Measurements from ENCODE around the gene RAD23A.
"Not testable (repeated sequence)": the region's sequence is repeated elsewhere in the genome, so short reads cannot be mapped to it uniquely, and the experiment has no call there.

The RAD23A gene

DNA sequence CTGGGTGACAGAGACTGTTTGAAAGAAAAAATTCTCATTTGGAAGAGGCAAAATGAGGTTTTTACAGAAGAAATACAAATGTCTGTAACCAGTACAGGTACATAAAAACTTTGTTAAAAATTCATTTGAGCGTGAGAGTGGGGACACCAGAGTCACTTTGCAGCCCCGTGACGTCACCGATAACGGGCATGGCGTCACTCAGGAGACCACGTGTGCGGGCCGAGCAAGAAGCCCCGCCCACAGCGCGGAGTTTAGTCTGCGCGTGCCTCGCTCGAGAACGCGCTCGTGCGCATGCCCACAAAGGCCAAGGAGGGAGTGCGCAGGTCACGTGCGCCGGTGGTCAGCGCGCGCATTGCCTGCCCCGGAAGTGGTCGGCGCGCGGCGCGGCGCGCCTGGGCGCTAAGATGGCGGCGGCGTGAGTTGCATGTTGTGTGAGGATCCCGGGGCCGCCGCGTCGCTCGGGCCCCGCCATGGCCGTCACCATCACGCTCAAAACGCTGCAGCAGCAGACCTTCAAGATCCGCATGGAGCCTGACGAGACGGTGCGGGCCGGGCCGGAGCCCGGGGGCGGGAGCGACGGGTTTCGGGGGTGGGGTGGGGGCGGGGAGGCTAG lies at the start of gene RAD23A:
TSS of gene RAD23A (plus strand) at position 384 of the 613 bp plus-strand sequence. CDS start at position 471, 87 bp downstream.
- DNase-seq = peak; percentile 99

DNA sequence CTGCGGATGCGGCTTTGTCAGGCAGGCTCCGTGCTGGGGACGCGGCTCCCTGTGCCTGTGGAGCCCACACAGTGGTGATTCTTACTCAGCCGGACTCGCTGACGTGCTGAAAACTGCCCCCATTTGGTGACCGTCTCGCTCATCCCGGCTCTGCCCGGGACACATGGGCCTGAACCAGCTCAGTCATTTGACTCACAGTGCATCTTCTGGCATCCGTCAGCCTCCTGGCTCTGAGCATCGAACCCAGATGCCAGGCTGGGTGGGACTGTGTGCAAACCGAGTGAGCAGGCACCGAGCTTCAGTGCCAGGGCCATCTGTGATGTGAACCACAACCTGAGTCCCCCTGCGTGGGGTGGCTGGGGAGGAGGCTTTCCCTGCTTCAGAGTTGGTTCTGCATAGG lies 49.2 kb upstream of the RAD23A start:
- DNase-seq = no peak

DNA sequence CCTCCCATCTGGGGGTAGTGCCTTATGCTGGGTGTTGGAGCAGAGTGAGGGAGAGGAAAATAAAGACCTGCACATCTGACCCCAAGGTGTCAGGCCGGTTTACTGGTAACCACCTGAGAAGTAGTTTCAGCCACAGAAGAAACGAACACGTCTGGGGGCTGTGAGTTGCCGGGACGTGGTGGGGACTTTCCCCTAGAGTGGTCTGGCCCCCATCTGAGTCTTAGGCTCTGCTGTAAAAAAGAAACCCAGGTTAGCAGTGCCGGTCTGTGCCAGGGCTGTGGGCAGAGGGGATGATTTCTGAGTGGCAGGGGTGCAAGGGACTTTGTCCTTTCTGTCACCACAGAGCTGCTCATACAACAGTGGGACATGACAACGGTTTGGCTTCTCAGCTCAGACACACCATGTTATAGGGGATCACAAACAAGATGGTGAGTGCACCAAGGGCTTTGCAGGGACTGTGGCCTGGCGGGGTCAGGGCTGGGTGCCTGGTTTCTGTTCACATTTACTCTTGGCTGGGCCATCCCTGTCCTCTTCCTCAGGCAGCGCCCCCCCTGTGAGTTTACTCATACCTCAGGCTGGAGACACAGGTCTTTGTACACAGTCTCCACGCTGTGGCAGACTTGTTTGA lies 45.7 kb upstream of the RAD23A start:
- DNase-seq = no peak

DNA sequence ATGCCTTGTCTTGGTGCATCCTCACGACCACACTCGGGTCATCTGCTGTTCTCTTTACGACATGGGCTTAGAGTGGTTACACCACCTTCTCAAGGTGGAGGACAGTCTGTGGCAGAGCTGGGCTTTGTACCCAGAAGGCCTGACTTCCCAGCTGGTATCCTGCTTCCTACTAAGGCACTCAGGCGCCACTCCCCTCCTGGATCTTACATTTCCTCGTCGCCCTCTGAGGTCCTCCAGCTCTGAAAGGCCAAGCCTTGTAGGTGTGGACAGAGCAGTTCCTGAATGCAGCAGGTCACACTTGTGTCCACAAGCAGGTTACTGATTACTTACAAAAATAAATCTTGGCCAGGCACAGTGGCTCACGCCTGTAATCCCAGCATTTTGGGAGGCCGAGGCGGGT lies 38.5 kb upstream of the RAD23A start:
- no peak for DNase-seq

DNA sequence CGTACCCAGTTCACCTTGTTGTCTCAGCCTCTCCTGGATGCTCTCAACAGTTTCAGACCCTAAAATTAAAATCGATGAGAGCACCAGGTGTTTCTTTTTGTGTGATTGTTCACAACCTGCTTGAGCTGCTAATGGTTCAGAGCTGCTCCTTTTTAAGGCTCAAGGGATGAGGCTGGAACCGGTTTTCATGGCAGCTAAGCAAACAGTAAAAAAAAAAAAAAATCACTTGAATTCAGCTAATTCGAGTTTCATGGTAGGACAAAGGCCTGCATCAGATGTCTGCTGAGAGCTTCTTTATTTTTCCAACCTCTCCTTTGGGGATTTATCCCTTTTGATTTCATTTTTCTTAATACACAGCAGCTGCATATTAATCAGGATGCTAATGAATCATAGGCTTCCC lies 33.1 kb upstream of the RAD23A start:
- no peak for DNase-seq

DNA sequence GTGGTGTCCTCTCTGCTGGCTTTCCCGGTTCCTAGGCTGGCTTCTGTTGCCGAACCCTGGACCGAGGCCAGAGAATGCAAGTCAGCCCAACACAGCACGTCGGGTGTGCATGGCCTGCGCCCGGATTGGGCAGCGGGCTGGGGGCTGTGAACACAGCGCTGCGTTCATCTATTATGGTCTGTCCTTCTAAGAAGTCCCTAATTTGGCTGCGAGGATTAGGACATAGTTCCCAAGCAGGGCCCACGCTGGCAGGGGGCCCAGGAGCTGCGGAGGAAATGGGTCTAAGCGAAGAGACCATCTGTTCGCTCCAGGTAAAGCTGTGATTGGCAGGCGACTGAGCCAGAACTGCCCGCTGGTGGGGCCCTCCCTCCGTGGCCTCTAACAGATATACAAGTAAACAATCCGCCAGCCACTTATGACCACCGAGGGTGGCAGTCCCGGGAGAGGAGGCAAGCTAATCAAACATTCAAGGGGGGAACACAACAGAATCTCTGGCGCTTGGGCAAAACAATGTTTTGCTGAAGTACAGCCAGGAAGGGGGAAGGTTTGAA lies 32.6 kb upstream of the RAD23A start:
- no peak for DNase-seq

DNA sequence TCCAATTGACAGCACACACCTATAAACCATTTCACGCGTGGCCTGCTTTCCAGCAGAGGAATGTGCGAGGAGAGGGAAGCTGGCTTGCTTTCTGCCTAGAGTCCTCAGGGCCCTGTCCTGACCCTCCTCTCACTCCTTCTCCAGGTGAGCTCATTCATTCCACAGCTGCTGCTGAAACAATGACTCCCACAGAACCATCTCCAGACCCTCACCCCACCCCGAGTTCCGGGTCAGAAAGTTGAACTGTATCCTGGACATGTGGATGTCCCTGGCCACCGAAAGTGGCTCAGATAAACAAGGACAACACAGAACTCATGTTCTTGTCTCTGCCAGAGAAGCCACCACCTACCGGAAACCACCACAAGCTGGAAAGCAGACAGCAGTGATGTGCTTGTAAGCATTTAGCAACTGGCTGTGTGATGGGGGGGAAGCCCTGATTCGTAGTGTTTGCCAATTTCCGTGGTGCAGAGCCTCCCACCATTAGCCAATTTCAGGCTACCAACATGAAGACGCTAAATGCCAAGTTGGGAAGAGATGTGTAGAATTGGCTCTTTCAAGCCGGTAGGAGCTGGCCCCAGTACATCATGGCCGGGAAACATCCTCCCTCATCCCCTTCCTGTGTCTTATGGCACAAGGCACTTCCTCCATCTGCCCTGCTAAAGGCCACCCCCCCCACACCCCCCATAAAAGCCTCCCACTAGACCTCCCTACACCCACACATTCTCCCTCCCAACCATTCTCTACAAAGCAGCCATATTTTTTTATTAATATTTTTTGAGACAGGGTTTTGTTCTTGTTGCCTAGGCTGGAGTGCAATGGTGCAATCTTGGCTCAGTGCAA lies 31.6 kb upstream of the RAD23A start:
- peak; percentile 60 for DNase-seq

DNA sequence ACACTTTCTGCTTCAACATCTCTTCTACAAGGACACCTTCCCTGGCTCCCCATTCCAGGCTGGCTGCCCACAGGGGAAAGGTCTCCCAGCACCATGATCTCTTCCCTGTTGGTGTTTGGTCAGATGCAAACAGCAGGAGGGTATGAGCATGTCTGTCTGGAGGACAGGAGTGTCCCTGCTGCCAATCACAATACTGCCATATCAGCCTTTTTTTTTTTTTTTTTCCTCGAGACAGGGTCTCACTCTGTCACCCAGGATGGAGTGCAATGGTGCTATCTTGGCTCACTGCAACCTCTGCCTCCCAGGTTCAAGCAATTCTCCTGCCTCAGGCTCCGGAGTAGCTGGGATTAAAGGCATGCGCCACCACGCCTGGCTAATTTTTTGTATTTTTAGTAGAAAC lies 29.8 kb upstream of the RAD23A start:
- not testable (repeated sequence) for DNase-seq

DNA sequence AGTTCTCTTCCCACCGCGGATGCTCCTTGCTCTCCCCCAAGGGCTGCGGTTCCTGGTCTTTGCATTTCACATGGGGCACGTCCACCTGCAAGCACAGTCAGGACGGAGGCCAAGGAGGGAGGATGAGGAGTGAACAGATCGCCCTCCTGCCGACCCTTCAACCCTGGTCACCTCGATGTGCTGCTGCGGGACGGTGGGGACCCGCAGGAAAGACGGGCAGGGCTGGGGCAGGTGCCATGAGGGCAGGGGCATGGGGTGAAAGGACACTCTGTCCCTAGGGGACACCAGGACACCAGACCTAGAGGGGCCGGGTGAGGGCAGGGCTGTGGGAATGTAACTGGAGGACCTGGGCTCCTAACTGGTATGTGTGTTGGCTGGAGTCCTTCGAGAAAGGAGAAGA lies 27.4 kb upstream of the RAD23A start:
- no peak for DNase-seq

DNA sequence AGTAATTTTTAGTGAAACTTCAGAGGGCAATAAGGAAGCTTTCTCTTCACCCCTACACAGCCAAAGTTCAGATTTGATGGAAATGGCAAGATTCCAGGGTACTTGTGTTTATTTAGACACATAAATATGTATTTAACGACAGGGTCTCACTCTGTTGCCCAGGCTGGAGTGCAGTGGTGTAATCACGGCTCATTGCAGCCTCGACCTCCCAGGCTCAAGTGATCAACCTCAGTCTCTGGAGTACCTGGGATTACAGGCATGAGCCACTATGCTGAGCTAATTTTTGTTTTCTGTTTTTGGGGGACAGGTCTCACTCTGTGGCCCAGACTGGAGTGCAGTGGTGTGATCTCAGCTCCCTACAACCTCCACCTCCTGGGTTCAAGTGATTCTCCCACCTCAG lies 24.6 kb upstream of the RAD23A start:
- no peak for DNase-seq

DNA sequence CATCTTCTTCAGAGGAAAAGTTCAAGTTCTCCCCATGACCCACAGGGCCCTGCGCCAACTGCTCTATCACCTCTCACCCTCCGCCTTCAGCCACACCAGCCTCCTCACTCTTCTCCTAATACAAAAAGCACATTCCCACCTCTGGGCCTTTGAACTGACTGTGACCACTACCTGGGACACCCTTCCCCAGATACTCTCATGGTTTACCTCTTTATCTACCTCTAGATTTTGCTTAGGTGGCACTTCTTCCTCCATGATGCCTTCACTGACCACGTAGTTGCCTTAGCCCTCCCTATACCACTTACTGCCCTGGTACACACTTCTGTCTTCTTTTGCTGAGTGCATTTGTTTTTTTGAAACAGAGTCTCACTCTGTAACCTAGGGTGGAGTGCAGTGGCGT lies 22.7 kb upstream of the RAD23A start:
- DNase-seq = no peak

DNA sequence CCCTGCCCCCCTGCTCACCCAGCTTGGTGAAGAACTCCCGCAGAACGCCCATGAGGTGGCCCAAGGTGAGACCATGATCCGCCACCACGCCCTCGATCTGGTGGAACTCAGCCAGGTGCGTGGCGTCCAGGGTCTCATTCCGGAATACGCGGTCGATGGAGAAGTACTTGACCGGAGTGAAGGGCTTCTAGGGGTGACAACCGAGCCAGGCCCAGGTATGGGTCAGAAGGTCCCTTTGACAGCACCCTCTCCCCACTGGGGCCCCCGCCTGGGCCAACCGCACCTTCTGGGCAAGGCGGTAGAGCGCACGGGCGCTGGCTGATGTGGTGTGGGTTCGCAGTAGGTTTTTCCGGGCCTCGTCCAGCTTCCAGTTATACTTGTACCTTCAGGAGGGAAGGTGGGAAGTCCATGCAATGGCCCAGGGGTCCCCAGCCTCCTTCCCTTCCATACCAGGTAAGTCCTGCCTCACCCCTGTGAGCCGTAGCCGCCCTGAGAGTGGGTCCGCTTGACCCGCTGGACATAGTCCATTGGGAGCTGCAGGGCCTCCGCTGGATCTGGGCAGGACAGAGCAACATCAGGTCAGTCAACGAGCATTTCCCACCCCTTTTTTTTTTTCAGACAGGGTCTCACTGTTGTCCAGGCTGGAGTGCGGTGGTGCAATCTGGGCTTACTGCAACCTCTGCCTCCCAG lies 20.9 kb upstream of the RAD23A start:
- DNase-seq = no peak

DNA sequence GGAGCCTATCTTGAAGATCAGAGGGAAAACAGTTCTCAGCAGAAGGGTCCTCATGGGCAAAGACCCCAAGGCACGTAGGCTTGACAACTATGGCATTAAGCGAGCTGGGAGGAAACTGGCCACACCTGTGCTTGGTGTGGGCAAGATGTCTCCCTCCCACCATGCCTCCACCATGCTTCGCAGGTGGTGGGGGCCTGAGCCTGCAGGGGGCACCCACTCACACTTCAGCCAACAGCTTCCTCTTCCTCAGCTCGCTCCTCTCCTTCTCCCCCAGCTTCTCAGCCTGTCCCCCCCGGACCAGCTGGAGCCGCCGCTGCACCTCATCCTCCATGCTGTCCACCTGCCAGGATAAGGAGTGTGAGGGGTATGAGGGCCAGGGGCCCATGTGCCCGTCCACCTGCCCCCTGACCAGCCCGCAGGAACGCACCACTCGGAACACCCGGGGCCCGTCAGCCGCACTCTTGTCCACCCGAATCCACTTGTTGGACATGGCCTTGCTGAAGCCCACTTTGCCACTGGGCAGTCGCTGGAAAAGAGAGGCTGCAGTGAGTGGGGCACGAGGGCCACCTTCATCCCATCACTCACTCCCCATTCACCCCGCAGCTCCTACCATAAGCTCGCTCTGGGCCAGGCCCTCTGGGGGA lies 15.5 kb upstream of the RAD23A start:
- peak; percentile 2 for DNase-seq

DNA sequence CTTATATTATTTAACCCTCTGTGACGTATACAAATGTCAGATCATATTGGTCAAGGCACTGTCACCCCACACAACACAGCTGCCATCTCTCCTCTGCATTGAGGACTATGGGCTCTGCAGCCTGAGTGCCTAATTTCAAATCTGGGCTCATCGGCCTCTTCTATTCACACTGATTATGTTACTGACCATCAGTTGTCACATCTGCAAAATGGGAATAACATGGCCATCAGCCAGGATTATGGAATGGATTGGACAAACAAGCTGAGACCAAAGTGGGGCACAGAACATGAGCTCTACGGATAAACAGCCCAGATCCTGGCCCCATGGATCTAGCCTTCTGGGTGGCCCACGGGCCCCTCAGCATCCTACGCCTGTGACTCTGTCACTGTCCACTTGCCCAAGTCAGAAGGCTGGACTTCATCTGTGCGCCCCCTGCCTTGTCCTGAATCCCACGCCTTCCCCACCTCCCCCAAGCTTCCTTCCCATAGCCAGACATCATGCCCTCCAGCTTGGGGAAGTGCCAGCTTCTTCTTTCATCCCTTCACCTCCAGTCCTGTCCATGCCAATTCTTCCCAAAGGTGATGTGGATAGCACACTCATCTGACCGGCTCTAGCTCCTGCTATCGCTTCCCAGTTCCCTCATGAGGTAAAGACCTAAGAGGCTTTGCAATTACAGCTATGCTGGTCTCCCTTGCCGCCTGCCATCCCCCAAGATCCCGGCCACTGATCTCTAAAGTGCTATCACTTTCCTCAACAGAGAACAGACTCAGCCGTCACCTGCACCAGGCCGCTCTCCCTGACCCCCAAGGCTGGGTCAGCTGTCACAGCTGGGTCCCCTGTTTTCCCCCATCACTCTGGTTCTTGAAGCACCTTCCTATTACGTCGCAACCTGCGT lies 13.0 kb upstream of the RAD23A start:
- peak; percentile 1 for DNase-seq

DNA sequence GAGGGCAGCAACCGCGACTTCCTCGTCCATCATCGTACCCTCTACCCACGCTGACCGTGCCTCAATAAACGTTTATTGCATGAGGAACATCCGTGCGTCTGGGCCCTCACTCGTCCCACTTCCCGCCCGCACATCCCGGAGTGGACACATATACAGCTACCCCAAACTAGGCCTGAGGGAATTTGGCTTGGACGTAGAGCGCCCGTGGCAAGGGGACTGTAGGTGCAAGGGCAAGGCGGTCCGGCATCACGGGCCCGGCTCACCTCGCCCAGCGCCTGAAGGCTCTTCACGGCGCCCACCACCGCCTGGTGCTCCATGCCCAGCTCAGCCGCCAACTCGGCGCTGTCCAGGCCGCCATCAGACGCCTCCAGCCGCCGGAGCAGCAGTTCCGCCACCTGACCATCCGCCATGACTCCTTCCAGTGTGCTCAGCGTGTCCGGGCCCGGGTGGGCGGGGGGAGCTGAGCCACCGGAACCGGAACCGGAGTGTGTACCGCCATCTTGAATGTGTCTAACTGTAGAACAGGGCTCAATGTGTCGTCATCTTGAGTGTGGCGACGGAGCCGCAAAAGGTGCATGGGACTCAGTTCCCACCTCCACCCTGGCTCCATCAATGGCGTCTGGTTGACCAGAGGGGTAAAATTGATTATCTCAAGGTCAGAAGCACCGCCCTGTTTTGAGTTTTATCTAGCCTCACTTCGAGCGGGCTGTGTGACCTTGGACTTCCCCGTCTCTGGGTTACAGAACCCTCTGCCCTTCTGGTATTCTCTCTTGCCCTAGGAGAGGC lies 12.2 kb upstream of the RAD23A start, which contains the start of gene FARSA:
TSS of gene FARSA (minus strand) at position 425 of the 786 bp plus-strand sequence. CDS start at position 410, 15 bp downstream.
- DNase-seq = peak; percentile 92

DNA sequence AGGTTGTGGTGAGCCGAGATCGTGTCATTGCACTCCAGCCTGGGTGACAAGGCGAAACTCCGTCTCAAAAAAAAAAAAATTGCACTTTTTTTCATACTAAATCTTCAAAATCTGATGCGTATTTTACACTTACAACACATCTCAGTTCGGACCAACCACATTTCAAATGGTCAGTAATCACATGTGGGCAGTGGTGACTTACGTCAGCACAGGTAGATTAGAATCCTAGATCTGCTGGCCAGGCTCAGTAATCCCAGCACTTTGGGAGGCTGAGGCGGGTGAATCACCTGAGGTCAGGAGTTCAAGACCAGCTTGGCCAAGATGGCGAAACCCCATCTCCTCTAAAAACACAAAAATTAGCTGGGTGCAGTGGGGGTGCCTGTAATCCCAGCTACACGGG lies 10.6 kb upstream of the RAD23A start:
- no peak for DNase-seq

DNA sequence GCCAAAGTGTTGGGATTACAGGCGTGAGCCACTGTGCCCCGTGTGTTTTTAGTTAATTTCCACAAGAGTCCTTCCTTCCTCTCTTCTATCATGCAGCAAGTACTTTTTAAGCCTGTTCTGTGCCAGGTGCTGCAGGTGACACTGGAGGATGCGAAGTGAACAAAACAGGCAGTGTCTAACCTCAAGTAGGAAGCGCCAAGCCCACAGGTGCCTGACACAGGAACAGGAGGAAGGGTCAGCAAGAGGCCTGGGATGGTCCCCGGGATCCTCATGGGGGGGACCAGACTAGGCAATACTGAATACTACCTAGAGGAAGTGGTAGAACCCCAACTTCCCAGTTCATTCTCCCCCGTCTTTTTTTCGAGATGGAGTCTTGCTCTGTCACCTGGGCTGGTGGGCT lies 9.1 kb upstream of the RAD23A start:
- DNase-seq = no peak

DNA sequence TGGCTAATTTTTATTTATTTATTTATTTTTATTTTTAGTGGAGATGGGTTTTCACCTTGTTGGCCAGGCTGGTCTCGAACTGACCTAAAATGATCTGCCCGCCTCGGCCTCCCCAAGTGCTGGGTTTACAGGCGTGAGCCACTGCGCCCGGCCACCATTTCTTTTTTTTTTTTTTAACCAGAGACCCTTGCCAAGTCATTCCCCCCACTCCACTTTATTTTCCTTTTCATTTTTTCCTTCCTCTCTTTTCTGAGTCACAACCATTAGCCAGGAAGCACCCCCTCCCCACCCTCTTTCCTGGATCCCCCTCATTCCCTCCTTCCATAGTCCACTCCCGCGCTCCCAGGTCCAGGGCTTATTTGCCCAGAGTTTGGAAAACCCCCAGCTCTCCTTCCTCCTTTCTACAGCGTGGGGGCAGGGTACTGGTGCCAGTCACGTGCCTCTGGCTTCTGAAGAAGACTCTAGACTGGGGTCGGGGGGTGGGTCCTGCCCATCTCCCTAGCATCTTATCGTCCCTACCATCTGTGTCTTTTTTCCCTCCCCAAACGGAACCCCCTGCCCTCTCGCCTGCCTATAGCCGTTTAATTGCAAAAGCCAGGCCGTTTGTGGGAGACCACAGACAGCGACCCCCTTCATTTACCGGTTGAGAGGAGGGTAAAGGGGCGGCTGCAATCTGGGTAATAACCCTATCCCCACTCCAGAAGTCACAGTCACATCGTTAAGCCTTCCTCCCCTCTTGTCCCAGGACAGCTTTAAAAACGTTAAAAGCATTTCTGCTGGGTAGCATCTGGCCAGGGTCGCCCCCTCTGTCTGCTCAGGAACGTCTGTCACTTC lies 8.4 kb upstream of the RAD23A start:
- DNase-seq = no peak

DNA sequence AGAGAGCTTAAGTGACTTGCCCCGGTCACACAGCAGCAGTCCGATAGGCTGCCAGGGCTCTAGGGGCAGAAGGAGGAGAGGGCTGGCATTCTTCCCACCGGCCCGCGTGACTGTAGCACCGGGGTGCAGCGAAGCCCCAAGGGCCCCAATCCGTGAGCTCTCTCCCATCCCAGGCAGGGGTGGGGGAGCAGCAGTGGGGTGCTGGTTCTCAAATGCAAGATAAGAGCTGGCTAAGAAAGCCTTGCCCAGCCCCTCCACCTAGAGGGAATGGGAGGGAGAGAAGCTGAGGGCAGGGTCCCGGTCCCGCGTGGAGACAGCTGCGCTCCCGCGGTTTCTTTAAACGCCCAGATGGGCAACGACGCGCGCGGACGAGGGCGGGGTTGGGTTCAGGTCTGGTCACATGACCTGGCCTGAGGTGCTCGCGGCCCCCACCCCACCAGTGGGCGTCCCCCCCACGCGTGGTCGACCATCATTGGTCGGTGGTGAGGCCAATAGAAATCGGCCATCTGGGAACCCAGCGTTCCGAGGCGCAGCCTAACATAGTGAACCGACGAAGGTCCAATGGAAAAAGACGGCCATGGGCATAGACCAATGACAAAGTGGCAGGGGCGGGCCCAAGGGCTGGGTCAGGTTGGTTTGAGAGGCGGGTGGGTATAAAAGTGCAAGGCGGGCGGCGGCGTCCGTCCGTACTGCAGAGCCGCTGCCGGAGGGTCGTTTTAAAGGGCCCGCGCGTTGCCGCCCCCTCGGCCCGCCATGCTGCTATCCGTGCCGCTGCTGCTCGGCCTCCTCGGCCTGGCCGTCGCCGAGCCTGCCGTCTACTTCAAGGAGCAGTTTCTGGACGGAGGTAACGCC lies 7.5 kb upstream of the RAD23A start, which contains the start of gene CALR:
TSS of gene CALR (plus strand) at position 683 of the 852 bp plus-strand sequence. CDS start at position 754, 71 bp downstream.
- peak; percentile 100 for DNase-seq
